Cardiac fibroblast (primary cell): Measurements from ENCODE around the gene TNNI3.
A peak's percentile ranks its signal among the peaks of the same experiment; 100 is the strongest.

Experiments used
- DNase-seq, 2 donors: peaks; one replicate each; pipeline versions ENCODE4 v3.0.0 to v3.0.0-alpha.2; 2010; ENCODE audit warnings: low read depth in 2 of 2
- H3K4me3 ChIP-seq, 2 donors: replicated peaks in 1 of 2; 1 replicate in 1 of 2; 2 replicates in 1 of 2; pipeline ENCODE4 v1.5.1; 2011; ENCODE audit warnings: low read depth in 2 of 2, low read length in 2 of 2, mild to moderate bottlenecking in 2 of 2, moderate library complexity in 1 of 2
- CTCF ChIP-seq: IDR thresholded peaks from one replicate; pipeline ENCODE4 v1.5.1; 2011; ENCODE audit warnings: low read depth, mild to moderate bottlenecking, low read length, inconsistent platforms

The TNNI3 gene

GRCh38 chr19:55117663-55118391 is 39.7 kb downstream of the TNNI3 start:
- DNase-seq, result peak; percentile 99
- TF ChIP-seq CTCF, result no peak

GRCh38 chr19:55116859-55117662 is 40.5 kb downstream of the TNNI3 start, which contains the start of gene PPP1R12C:
PPP1R12C (minus strand) TSS chr19:55117637; CDS start chr19:55117543, 94 bp downstream.
- no peak for DNase-seq
- no peak for TF ChIP-seq CTCF
- H3K4me3 ChIP-seq, result peak within 1 kb of the TSS; percentile 96 to 99

More at GRCh38 chr19:55117663-55118391, 39.7 kb downstream of the TNNI3 start:
- peak overlapping the region; percentile 53 to 96 for H3K4me3 ChIP-seq

GRCh38 chr19:55116232-55116858 is 41.2 kb downstream of the TNNI3 start:
- peak; percentile 67 to 76 for DNase-seq
- no peak for TF ChIP-seq CTCF
- H3K4me3 ChIP-seq, result peak overlapping the region; percentile 96 to 99

GRCh38 chr19:55115446-55116065 is 42.0 kb downstream of the TNNI3 start:
- H3K4me3 ChIP-seq, result peak overlapping the region; percentile 96 to 99
- peak; percentile 39 to 76 for DNase-seq
- TF ChIP-seq CTCF, result no peak

- H3K4me3 ChIP-seq, result no peak overlapping the region
These were observed 42.9 kb downstream of the TNNI3 start for GRCh38 chr19:55114566-55115145.

More at GRCh38 chr19:55114566-55115145, 42.9 kb downstream of the TNNI3 start:
- TF ChIP-seq CTCF, result no peak
- DNase-seq, result no peak
